HepG2 (cell line): ENCODE results near the gene LENEP. TPM values are rescaled to one million over a fixed set of nuclear protein-coding genes. Genes with fewer than 3 reads are reported as not detected.

Experiments
- ETV5 ChIP-seq: IDR thresholded peaks from 2 replicates; pipeline ENCODE4 v1.6.1; 2018; ENCODE audit warnings: missing biosample characterization, missing genetic modification reagents, inconsistent platforms, borderline replicate concordance
- GATAD2A ChIP-seq: IDR thresholded peaks from 2 replicates; pipeline ENCODE4 v1.6.1; 2016
- HOXA3 ChIP-seq: sonication (generic); formaldehyde crosslinking; IDR thresholded peaks from 2 replicates; pipeline ENCODE4 v1.5.0; 2020; ENCODE audit warnings: missing genetic modification reagents
- HOXA5 ChIP-seq: sonication (generic); formaldehyde crosslinking; IDR thresholded peaks from 2 replicates; pipeline ENCODE4 v1.4.0; 2020; ENCODE audit warnings: missing genetic modification reagents
- KDM5A ChIP-seq: fragments of 200-600 bp; sonication (generic); IDR thresholded peaks from 2 replicates; pipeline ENCODE4 v1.7.0; 2018; ENCODE audit warnings: antibody characterized with exemption, mild to moderate bottlenecking, low read length, borderline replicate concordance
- MNT ChIP-seq: fragments of 450-650 bp; IDR thresholded peaks from 2 replicates; pipeline ENCODE4 v1.6.1; 2016
- PHF5A ChIP-seq: IDR thresholded peaks from one replicate; pipeline ENCODE4 v1.6.1; 2018; ENCODE audit warnings: low read depth, missing genetic modification reagents; ENCODE audit not compliant: unreplicated experiment
- SALL1 ChIP-seq: sonication (generic); formaldehyde crosslinking; IDR thresholded peaks from 2 replicates; pipeline ENCODE4 v1.8.0; 2022; ENCODE audit warnings: mild to moderate bottlenecking, missing genetic modification reagents
- ZBED4 ChIP-seq: sonication (generic); formaldehyde crosslinking; IDR thresholded peaks from 2 replicates; pipeline ENCODE4 v1.4.0; 2020; ENCODE audit warnings: missing genetic modification reagents, borderline replicate concordance
- ZBTB1 ChIP-seq: sonication (generic); formaldehyde crosslinking; IDR thresholded peaks from 2 replicates; pipeline ENCODE4 v1.4.0; 2020; ENCODE audit warnings: missing genetic modification reagents, borderline replicate concordance
- ZFP90 ChIP-seq: sonication (generic); formaldehyde crosslinking; IDR thresholded peaks from 2 replicates; pipeline ENCODE4 v1.8.0; 2022; ENCODE audit warnings: missing genetic modification reagents, mild to moderate bottlenecking, inconsistent platforms, borderline replicate concordance
- ZNF33A ChIP-seq: sonication (generic); formaldehyde crosslinking; IDR thresholded peaks from 2 replicates; pipeline ENCODE4 v1.5.1; 2020; ENCODE audit warnings: missing genetic modification reagents, mild to moderate bottlenecking, moderate library complexity, borderline replicate concordance
- ZNF543 ChIP-seq: sonication (generic); formaldehyde crosslinking; IDR thresholded peaks from 2 replicates; pipeline ENCODE4 v1.4.0; 2020; ENCODE audit warnings: mild to moderate bottlenecking, missing genetic modification reagents
- polyA plus RNA-seq, 8 experiments: library from polyadenylated mRNA; depleted of rRNA in 3 of 8; stranded (reverse) in 7 of 8; unstranded in 1 of 8; fragments of >200 nt; fragmentation: Illumina TruSeq in 4 of 8; extraction: Trizol in 4 of 8; gene quantifications; 2 replicates each; pipeline versions ENCODE4 v1.2.1 to v1.2.3, GENCODE V29; 2011 to 2016; ENCODE audit warnings: low read depth in 4 of 8, missing spikeins in 1 of 8, mixed read lengths in 1 of 8; ENCODE audit not compliant: insufficient read depth in 1 of 8
- total RNA-seq, 5 experiments: library from RNA; depleted of rRNA; stranded (reverse); fragments of >200 nt; fragmentation: Illumina TruSeq; extraction: Trizol; gene quantifications; 2 replicates each; pipeline ENCODE4 v1.2.3, GENCODE V29; 2016; ENCODE audit warnings: low read depth in 1 of 5
- TF ChIP-seq, protein P1 (sequence below): sonication (generic); formaldehyde crosslinking; conservative IDR thresholded peaks from 2 replicates; pipeline ENCODE4 v1.4.0; 2020; ENCODE audit warnings: mild to moderate bottlenecking, missing genetic modification reagents, moderate library complexity
- TF ChIP-seq, protein P2 (sequence below): sonication (generic); formaldehyde crosslinking; IDR thresholded peaks from 2 replicates; pipeline ENCODE4 v1.5.0; 2020; ENCODE audit warnings: mild to moderate bottlenecking, missing genetic modification reagents
- TF ChIP-seq, protein P3 (sequence below): sonication (generic); formaldehyde crosslinking; IDR thresholded peaks from 2 replicates; pipeline ENCODE4 v1.4.0; 2020; ENCODE audit warnings: missing genetic modification reagents

Gene LENEP
- total and polyA plus RNA-seq, 2 of the 13 experiments (the other 11 are each of a cell fraction or from before 2014, with no cell fraction given), result 0.29 TPM; not detected in 1

- TF ChIP-seq, protein P1, sequence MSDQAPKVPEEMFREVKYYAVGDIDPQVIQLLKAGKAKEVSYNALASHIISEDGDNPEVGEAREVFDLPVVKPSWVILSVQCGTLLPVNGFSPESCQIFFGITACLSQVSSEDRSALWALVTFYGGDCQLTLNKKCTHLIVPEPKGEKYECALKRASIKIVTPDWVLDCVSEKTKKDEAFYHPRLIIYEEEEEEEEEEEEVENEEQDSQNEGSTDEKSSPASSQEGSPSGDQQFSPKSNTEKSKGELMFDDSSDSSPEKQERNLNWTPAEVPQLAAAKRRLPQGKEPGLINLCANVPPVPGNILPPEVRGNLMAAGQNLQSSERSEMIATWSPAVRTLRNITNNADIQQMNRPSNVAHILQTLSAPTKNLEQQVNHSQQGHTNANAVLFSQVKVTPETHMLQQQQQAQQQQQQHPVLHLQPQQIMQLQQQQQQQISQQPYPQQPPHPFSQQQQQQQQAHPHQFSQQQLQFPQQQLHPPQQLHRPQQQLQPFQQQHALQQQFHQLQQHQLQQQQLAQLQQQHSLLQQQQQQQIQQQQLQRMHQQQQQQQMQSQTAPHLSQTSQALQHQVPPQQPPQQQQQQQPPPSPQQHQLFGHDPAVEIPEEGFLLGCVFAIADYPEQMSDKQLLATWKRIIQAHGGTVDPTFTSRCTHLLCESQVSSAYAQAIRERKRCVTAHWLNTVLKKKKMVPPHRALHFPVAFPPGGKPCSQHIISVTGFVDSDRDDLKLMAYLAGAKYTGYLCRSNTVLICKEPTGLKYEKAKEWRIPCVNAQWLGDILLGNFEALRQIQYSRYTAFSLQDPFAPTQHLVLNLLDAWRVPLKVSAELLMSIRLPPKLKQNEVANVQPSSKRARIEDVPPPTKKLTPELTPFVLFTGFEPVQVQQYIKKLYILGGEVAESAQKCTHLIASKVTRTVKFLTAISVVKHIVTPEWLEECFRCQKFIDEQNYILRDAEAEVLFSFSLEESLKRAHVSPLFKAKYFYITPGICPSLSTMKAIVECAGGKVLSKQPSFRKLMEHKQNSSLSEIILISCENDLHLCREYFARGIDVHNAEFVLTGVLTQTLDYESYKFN (CRISPR knock-in tag), result peak; percentile 24; the same call in 1 of the 2 replicates
- TF ChIP-seq, protein P2, sequence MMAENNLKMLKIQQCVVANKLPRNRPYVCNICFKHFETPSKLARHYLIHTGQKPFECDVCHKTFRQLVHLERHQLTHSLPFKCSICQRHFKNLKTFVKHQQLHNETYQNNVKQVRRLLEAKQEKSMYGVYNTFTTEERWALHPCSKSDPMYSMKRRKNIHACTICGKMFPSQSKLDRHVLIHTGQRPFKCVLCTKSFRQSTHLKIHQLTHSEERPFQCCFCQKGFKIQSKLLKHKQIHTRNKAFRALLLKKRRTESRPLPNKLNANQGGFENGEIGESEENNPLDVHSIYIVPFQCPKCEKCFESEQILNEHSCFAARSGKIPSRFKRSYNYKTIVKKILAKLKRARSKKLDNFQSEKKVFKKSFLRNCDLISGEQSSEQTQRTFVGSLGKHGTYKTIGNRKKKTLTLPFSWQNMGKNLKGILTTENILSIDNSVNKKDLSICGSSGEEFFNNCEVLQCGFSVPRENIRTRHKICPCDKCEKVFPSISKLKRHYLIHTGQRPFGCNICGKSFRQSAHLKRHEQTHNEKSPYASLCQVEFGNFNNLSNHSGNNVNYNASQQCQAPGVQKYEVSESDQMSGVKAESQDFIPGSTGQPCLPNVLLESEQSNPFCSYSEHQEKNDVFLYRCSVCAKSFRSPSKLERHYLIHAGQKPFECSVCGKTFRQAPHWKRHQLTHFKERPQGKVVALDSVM (CRISPR knock-in tag), result no peak
- TF ChIP-seq KDM5A, result no peak
- peak; percentile 43 for TF ChIP-seq SALL1 (CRISPR knock-in tag)
- TF ChIP-seq ZBTB1 (CRISPR knock-in tag), result no peak
- TF ChIP-seq MNT, result no peak
- TF ChIP-seq ZNF33A, result no peak
- TF ChIP-seq ZNF543 (CRISPR knock-in tag), result no peak
- 0 out of 2 replicates have a peak, but pooled peaks have one; percentile 32 for TF ChIP-seq GATAD2A
- TF ChIP-seq, protein P3, sequence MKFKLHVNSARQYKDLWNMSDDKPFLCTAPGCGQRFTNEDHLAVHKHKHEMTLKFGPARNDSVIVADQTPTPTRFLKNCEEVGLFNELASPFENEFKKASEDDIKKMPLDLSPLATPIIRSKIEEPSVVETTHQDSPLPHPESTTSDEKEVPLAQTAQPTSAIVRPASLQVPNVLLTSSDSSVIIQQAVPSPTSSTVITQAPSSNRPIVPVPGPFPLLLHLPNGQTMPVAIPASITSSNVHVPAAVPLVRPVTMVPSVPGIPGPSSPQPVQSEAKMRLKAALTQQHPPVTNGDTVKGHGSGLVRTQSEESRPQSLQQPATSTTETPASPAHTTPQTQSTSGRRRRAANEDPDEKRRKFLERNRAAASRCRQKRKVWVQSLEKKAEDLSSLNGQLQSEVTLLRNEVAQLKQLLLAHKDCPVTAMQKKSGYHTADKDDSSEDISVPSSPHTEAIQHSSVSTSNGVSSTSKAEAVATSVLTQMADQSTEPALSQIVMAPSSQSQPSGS (CRISPR knock-in tag), result no peak
- TF ChIP-seq HOXA3 (CRISPR knock-in tag), result no peak
- TF ChIP-seq ZFP90 (CRISPR knock-in tag), result no peak
- TF ChIP-seq ZBED4, result 0 out of 2 replicates have a peak, but pooled peaks have one; percentile 28
- no peak for TF ChIP-seq HOXA5
- peak; percentile 40; the same call in 1 of the 2 replicates for TF ChIP-seq ETV5
- TF ChIP-seq PHF5A (CRISPR knock-in tag), result no peak
Measured at GRCh38 chr1:154970631-154971340, 22.6 kb upstream of the LENEP start, which contains the start of gene SHC1 (continued).
